ENCODE measurements around the gene VEZT.

The VEZT gene

GRCh38 chr12:95282266-95282665, 64.7 kb downstream of the VEZT start:
- TF ChIP-seq EGR1 (IDR thresholded peaks at IDR 0.05), result no peak
- no peak for TF ChIP-seq TCF12 (IDR thresholded peaks at IDR 0.05; ENCODE audit: low read depth)
- TF ChIP-seq CEBPB (IDR thresholded peaks at IDR 0.05), result no peak
- TF ChIP-seq, protein P1, sequence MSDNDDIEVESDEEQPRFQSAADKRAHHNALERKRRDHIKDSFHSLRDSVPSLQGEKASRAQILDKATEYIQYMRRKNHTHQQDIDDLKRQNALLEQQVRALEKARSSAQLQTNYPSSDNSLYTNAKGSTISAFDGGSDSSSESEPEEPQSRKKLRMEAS (IDR thresholded peaks at IDR 0.05), result no peak
- TF ChIP-seq CREB1 (IDR thresholded peaks at IDR 0.05; ENCODE audit: low read depth), result no peak
- no peak for TF ChIP-seq ZBTB7A (IDR thresholded peaks at IDR 0.05; ENCODE audit: low read depth)
- no peak for TF ChIP-seq TAF1 (IDR thresholded peaks at IDR 0.05; ENCODE audit: low read depth)
- TF ChIP-seq USF1 (IDR thresholded peaks at IDR 0.05), result no peak
- TF ChIP-seq YY1 (IDR thresholded peaks at IDR 0.05; ENCODE audit: low read depth), result no peak

- TF ChIP-seq FOXM1 (IDR thresholded peaks at IDR 0.05; ENCODE audit: borderline replicate concordance, low read depth), result no peak
- no peak for TF ChIP-seq CREB1 (IDR thresholded peaks at IDR 0.05; ENCODE audit: low read depth)
- no peak for TF ChIP-seq EP300 (IDR thresholded peaks at IDR 0.05; ENCODE audit: borderline replicate concordance)
- no peak for TF ChIP-seq RAD21 (IDR thresholded peaks at IDR 0.05; ENCODE audit: low read depth)
- no peak for TF ChIP-seq CEBPB (IDR thresholded peaks at IDR 0.05)
- no peak for TF ChIP-seq REST (IDR thresholded peaks at IDR 0.05; ENCODE audit: low read depth)
These were observed 65.8 kb downstream of the VEZT start for GRCh38 chr12:95283371-95283770.

GRCh38 chr12:95286713-95287112, 69.1 kb downstream of the VEZT start:
- TF ChIP-seq TCF12 (IDR thresholded peaks at IDR 0.05; ENCODE audit: low read depth), result no peak
- no peak for TF ChIP-seq ZBTB7A (IDR thresholded peaks at IDR 0.05; ENCODE audit: low read depth)
- TF ChIP-seq, protein P1 (IDR thresholded peaks at IDR 0.05), result no peak
- no peak for TF ChIP-seq CREB1 (IDR thresholded peaks at IDR 0.05; ENCODE audit: low read depth)
- TF ChIP-seq EGR1 (IDR thresholded peaks at IDR 0.05), result no peak
- no peak for TF ChIP-seq TAF1 (IDR thresholded peaks at IDR 0.05; ENCODE audit: low read depth)
- no peak for TF ChIP-seq YY1 (IDR thresholded peaks at IDR 0.05; ENCODE audit: low read depth)
- no peak for TF ChIP-seq TEAD4 (IDR thresholded peaks at IDR 0.05)
- no peak for TF ChIP-seq CEBPB (IDR thresholded peaks at IDR 0.05)
- TF ChIP-seq USF1 (IDR thresholded peaks at IDR 0.05), result no peak
- TF ChIP-seq NFIC (IDR thresholded peaks at IDR 0.05), result no peak
- no peak for TF ChIP-seq REST (IDR thresholded peaks at IDR 0.05; ENCODE audit: low read depth)
- no peak for TF ChIP-seq FOXM1 (IDR thresholded peaks at IDR 0.05; ENCODE audit: borderline replicate concordance, low read depth)
- TF ChIP-seq EP300 (IDR thresholded peaks at IDR 0.05; ENCODE audit: borderline replicate concordance), result no peak
- no peak for TF ChIP-seq RAD21 (IDR thresholded peaks at IDR 0.05; ENCODE audit: low read depth)

DNA sequence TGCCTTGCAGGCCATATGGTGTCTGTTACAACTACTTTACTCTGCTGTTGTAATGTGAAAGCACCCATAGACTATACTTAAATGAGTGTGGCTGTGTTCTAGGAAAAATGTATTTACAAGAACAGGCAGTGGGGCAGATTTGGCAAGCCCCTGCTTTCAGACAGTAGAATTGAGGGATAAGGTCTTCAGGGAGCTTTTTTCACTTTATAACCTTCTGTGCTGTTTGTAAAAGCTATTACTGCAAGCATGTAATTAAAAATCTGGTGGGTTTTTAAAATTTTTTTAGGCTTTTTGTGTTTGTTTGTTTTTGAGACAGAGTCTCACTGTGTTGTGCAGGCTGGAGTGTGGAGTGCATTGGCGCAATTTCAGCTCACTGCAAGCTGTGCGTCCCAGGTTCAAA, 73.9 kb downstream of the VEZT start:
- TF ChIP-seq ZBTB7A (IDR thresholded peaks at IDR 0.05; ENCODE audit: low read depth), result no peak

GRCh38 chr12:95298916-95299315, 81.3 kb downstream of the VEZT start:
- TF ChIP-seq YY1 (IDR thresholded peaks at IDR 0.05; ENCODE audit: low read depth) (no peak), REST (IDR thresholded peaks at IDR 0.05; ENCODE audit: low read depth) (no peak), USF1 (IDR thresholded peaks at IDR 0.05) (no peak), ZBTB7A (IDR thresholded peaks at IDR 0.05; ENCODE audit: low read depth) (no peak), CREB1 (IDR thresholded peaks at IDR 0.05; ENCODE audit: low read depth) (no peak), EGR1 (IDR thresholded peaks at IDR 0.05) (no peak), TEAD4 (IDR thresholded peaks at IDR 0.05) (no peak)
- TF ChIP-seq, protein P1 (IDR thresholded peaks at IDR 0.05), result no peak

All from Ishikawa (cell line).